ENCODE results near the gene OSBPL2.

Gene OSBPL2

DNA sequence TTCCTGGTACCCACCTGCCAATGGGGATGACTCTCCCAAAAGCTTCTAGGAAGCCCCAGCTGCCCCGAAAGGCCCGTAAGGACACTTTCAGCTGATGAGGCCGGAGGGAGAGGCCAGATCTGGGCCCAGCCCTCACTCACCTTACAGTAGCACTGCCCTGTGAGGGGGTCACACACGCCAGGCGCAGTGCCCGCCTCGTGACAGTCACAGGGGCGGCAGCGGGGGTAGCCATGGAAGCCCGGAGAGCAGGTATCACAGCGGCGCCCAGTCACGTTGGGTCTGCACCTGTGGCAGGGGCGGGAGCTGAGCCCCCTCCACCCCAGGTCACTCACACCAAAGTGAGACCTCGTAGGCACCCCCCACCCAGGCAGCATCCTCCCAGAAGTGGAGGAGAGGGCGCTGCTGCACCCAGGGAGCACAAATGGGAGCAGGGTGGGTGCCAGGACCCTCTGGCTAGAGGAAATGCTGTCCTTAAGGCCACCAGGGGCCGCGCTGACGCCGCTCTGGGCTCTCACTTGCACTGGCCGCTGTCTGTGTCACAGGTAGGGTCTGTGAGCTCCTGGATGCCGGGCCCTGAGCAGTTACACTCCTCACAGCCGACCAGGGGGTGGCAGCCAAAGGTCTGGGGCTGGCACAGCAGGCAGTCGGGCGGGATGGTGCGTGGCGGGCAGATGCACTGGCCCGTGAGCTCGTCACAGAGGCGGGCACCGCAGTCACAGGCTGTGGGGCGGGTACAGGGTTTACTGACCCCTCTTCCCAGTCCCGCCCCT lies 89.6 kb downstream of the OSBPL2 start:
- Histone ChIP-seq H3K4me2 (ENCODE audit: insufficient read depth, low read length) (no peak overlapping the region), H3K27ac (ENCODE audit: low read length) (no peak overlapping the region), H3K9me3 (ENCODE audit: insufficient read depth, low read length, severe bottlenecking) (no peaks in the 10 kb centered on the region), H3K4me1 (ENCODE audit: insufficient read depth, low read length) (no peaks in the 10 kb centered on the region), H3K79me2 (ENCODE audit: insufficient read depth, low read length) (no peaks in the 10 kb centered on the region), H2AFZ (ENCODE audit: low read depth, low read length) (no peak overlapping the region), H3K36me3 (ENCODE audit: insufficient read depth, low read length) (no peaks in the 10 kb centered on the region), H3K4me3 (ENCODE audit: low read depth in 1 of 2, low read length in 2 of 2) (no peak overlapping the region), H3K27me3 (ENCODE audit: insufficient read depth, low read length, poor library complexity) (no peaks in the 10 kb centered on the region), H3K9ac (ENCODE audit: low read depth, low read length) (no peak overlapping the region), H4K20me1 (ENCODE audit: insufficient read depth, low read length) (peaks cover 3% of the 10 kb centered on the region; the same call in 1 of the 2 replicates)
- TF ChIP-seq, protein P1, sequence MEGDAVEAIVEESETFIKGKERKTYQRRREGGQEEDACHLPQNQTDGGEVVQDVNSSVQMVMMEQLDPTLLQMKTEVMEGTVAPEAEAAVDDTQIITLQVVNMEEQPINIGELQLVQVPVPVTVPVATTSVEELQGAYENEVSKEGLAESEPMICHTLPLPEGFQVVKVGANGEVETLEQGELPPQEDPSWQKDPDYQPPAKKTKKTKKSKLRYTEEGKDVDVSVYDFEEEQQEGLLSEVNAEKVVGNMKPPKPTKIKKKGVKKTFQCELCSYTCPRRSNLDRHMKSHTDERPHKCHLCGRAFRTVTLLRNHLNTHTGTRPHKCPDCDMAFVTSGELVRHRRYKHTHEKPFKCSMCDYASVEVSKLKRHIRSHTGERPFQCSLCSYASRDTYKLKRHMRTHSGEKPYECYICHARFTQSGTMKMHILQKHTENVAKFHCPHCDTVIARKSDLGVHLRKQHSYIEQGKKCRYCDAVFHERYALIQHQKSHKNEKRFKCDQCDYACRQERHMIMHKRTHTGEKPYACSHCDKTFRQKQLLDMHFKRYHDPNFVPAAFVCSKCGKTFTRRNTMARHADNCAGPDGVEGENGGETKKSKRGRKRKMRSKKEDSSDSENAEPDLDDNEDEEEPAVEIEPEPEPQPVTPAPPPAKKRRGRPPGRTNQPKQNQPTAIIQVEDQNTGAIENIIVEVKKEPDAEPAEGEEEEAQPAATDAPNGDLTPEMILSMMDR (IDR thresholded peaks at IDR 0.05; ENCODE audit: borderline replicate concordance, extremely low read depth, low read length, poor library complexity, severe bottlenecking): no peak
- TF ChIP-seq EZH2 (IDR thresholded peaks at IDR 0.05; ENCODE audit: borderline replicate concordance, low read depth, low read length, severe bottlenecking): no peak
- DNase-seq: no peak
- no peak for ATAC-seq (ENCODE audit: insufficient read depth, low read depth)

DNA sequence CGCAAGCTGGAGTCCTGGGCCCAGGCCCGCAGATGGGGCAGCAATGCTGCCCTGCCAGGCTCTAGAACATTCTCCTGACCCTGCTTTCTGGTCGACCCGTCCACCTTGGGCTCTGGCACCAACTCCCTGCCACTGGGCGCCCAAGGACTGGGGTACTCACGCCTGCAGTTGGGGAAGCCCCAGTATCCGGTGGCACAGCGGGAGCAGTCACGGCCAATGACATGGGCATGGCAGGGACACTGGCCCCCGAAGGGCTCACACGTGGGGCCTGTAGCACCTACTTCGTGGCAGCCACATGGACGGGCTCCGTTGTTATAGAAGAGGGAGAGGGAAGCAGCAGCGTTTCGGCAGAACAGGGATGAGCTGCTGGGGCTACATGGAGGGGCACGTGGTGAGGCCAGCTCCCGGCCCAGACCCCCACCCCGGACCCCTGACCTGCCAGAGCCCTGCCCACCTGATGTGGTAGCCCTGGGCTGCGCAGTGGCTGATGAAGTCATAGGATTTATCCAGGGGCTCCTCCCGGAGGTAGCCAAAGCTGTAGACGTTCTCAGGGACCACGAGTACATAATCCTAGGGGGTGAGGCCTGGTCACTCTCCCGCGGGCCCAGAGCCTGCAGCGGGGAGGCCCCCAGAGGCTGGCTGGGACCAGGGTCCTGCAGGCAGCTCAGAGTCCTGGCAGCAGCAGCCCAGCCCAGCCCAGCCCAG lies 90.5 kb downstream of the OSBPL2 start:
- Histone ChIP-seq H4K20me1 (ENCODE audit: insufficient read depth, low read length) (peaks cover 3% of the 10 kb centered on the region; the same call in 1 of the 2 replicates), H3K27ac (ENCODE audit: low read length) (no peak overlapping the region), H3K79me2 (ENCODE audit: insufficient read depth, low read length) (no peaks in the 10 kb centered on the region), H3K9me3 (ENCODE audit: insufficient read depth, low read length, severe bottlenecking) (no peaks in the 10 kb centered on the region), H3K9ac (ENCODE audit: low read depth, low read length) (no peak overlapping the region), H3K27me3 (ENCODE audit: insufficient read depth, low read length, poor library complexity) (no peaks in the 10 kb centered on the region), H3K4me2 (ENCODE audit: insufficient read depth, low read length) (no peak overlapping the region), H3K36me3 (ENCODE audit: insufficient read depth, low read length) (no peaks in the 10 kb centered on the region), H3K4me1 (ENCODE audit: insufficient read depth, low read length) (no peaks in the 10 kb centered on the region), H3K4me3 (ENCODE audit: low read depth in 1 of 2, low read length in 2 of 2) (no peak overlapping the region), H2AFZ (ENCODE audit: low read depth, low read length) (no peak overlapping the region)
- TF ChIP-seq, protein P1 (IDR thresholded peaks at IDR 0.05; ENCODE audit: borderline replicate concordance, extremely low read depth, low read length, poor library complexity, severe bottlenecking): no peak
- TF ChIP-seq EZH2 (IDR thresholded peaks at IDR 0.05; ENCODE audit: borderline replicate concordance, low read depth, low read length, severe bottlenecking): no peak
- no peak for ATAC-seq (ENCODE audit: insufficient read depth, low read depth)
- no peak for DNase-seq

DNA sequence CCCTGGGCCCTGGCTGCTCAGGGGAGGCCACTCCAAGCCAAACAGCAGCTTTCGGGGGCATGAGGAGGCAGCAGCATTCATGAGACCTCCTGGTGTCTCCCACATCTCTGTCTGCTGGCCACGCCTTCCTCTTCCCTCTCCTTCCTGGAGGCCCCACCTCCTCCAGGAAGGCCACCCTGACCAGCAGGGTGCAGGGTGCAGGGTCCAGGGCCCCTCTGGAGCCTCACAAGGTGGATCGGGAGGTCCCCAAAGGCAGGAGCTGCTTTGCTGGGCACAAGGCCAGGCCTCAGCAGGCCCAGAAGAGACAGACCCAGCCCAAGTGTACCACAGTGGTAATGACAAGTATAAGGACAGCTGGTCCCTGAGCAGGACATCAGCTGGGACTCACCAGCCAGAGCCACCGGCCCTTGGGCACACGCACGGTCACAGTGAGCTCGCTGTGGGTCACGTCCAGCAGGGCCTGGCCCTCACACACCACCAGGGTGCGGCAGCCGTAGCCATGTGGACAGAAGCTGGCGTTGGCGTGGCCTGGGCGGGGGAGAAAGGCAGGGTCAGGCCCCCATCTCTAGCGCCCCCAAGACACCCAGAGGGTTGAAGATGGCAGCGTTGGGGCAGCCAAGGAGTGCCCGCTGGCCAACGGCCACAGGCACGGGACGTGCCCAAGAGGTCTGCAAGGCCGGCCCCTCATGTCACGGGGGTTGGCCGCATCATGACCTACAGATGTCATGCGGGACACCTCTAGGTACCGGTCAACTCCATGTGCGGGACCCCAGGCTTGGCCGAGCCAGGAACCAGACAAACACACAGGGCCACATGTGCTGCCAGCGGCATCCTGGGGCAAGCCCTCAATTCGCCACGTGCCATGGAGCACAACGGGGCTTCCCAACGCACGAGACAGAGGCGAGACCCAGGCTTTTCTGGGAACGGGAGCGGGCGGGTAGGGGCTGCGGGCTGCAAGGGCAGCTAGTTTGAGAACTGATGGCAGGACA lies 91.4 kb downstream of the OSBPL2 start:
- no peaks in the 10 kb centered on the region for H3K9me3 ChIP-seq (ENCODE audit: insufficient read depth, low read length, severe bottlenecking)
- ATAC-seq (ENCODE audit: insufficient read depth, low read depth): no peak
- no peak overlapping the region for H3K4me3 ChIP-seq (ENCODE audit: low read depth in 1 of 2, low read length in 2 of 2)
- TF ChIP-seq, protein P1 (IDR thresholded peaks at IDR 0.05; ENCODE audit: borderline replicate concordance, extremely low read depth, low read length, poor library complexity, severe bottlenecking): no peak
- TF ChIP-seq EZH2 (IDR thresholded peaks at IDR 0.05; ENCODE audit: borderline replicate concordance, low read depth, low read length, severe bottlenecking): no peak
- no peaks in the 10 kb centered on the region for H3K4me1 ChIP-seq (ENCODE audit: insufficient read depth, low read length)
- H2AFZ ChIP-seq (ENCODE audit: low read depth, low read length): no peak overlapping the region
- H3K36me3 ChIP-seq (ENCODE audit: insufficient read depth, low read length): no peaks in the 10 kb centered on the region
- DNase-seq: no peak
- peaks cover 3% of the 10 kb centered on the region; the same call in 1 of the 2 replicates for H4K20me1 ChIP-seq (ENCODE audit: insufficient read depth, low read length)
- no peak overlapping the region for H3K9ac ChIP-seq (ENCODE audit: low read depth, low read length)
- no peak overlapping the region for H3K27ac ChIP-seq (ENCODE audit: low read length)
- no peaks in the 10 kb centered on the region for H3K79me2 ChIP-seq (ENCODE audit: insufficient read depth, low read length)
- H3K27me3 ChIP-seq (ENCODE audit: insufficient read depth, low read length, poor library complexity): no peaks in the 10 kb centered on the region
- H3K4me2 ChIP-seq (ENCODE audit: insufficient read depth, low read length): no peak overlapping the region

All from DND-41 (cell line).